GM12878 (cell line): ENCODE results near the gene PSMC3. TPM values are rescaled to one million over a fixed set of nuclear protein-coding genes. Genes with fewer than 3 reads are reported as not detected.
A peak's percentile ranks its signal among the peaks of the same experiment; 100 is the strongest.

Experiments used
- ATF3 ChIP-seq: IDR thresholded peaks from 2 replicates; pipeline ENCODE4 v1.6.1; 2011; ENCODE audit warnings: low read depth, mild to moderate bottlenecking, low read length, moderate library complexity, borderline replicate concordance; ENCODE audit errors: extremely low read depth
- CBFB ChIP-seq: IDR thresholded peaks from 2 replicates; pipeline ENCODE4 v1.6.1; 2016; ENCODE audit warnings: antibody characterized with exemption, low read depth
- EZH2 ChIP-seq: IDR thresholded peaks from 2 replicates; pipeline ENCODE4 v1.6.1; 2012; ENCODE audit warnings: low read depth, mild to moderate bottlenecking, control low read depth, inconsistent platforms, low read length, borderline replicate concordance; ENCODE audit not compliant: control insufficient read depth
- GABPA ChIP-seq: IDR thresholded peaks from 2 replicates; pipeline ENCODE4 v1.6.1; 2014; ENCODE audit warnings: antibody characterized with exemption, low read depth, mild to moderate bottlenecking, inconsistent platforms
- HDAC2 ChIP-seq: fragments of 200-600 bp; sonication (generic); IDR thresholded peaks from 2 replicates; pipeline ENCODE4 v1.6.1; 2017
- MYB ChIP-seq: fragments of 150-350 bp; IDR thresholded peaks from 2 replicates; pipeline ENCODE4 v1.6.1; 2014; ENCODE audit warnings: mild to moderate bottlenecking, low read depth, low read length, borderline replicate concordance
- POLR2AphosphoS5 ChIP-seq: IDR thresholded peaks from 2 replicates; pipeline ENCODE4 v1.6.1; 2011; ENCODE audit warnings: mild to moderate bottlenecking, low read length, inconsistent platforms
- PRDM15 ChIP-seq: fragments of 450-650 bp; formaldehyde crosslinking; IDR thresholded peaks from 2 replicates; pipeline ENCODE4 v1.4.0; 2020; ENCODE audit warnings: mild to moderate bottlenecking, moderate library complexity
- RFX5 ChIP-seq: IDR thresholded peaks from 2 replicates; pipeline ENCODE4 v1.6.1; 2011; ENCODE audit warnings: low read depth, low read length, improper control_type of control experiment
- SKIL ChIP-seq: fragments of 450-650 bp; IDR thresholded peaks from 2 replicates; pipeline ENCODE4 v1.6.1; 2017; ENCODE audit warnings: mild to moderate bottlenecking, low read depth, inconsistent platforms; ENCODE audit not compliant: poor library complexity, severe bottlenecking
- SMARCA5 ChIP-seq: fragments of 450-650 bp; IDR thresholded peaks from 2 replicates; pipeline ENCODE4 v1.6.1; 2017; ENCODE audit warnings: mild to moderate bottlenecking
- ZNF207 ChIP-seq: fragments of 450-650 bp; IDR thresholded peaks from 2 replicates; pipeline ENCODE4 v1.6.1; 2014; ENCODE audit warnings: antibody characterized with exemption, mild to moderate bottlenecking, borderline replicate concordance
- ZNF217 ChIP-seq: fragments of 450-650 bp; IDR thresholded peaks from 2 replicates; pipeline ENCODE4 v1.6.1; 2017; ENCODE audit warnings: antibody characterized with exemption, mild to moderate bottlenecking
- ZNF24 ChIP-seq: fragments of 450-650 bp; IDR thresholded peaks from 2 replicates; pipeline ENCODE4 v1.6.1; 2017; ENCODE audit warnings: antibody characterized with exemption, mild to moderate bottlenecking
- ZNF687 ChIP-seq: fragments of 450-650 bp; IDR thresholded peaks from 2 replicates; pipeline ENCODE4 v1.6.1; 2017; ENCODE audit warnings: mild to moderate bottlenecking, moderate library complexity
- polyA plus RNA-seq, 11 experiments: library from polyadenylated mRNA; depleted of rRNA in 4 of 11; unstranded in 6 of 11; stranded (reverse) in 5 of 11; fragments of >200 nt; fragmentation: Nextera tagmentation in 4 of 11; fragmentation: Illumina TruSeq in 1 of 11; extraction: Ambion mirVana in 4 of 11; extraction: Trizol in 1 of 11; gene quantifications; 1 replicate in 1 of 11; 2 replicates in 10 of 11; pipeline versions ENCODE4 v1.2.1 to v1.2.3, GENCODE V29; 2011 to 2016; ENCODE audit warnings: inconsistent platforms in 2 of 11, missing spikeins in 2 of 11, low read depth in 1 of 11
- total RNA-seq, 4 experiments: library from RNA; depleted of rRNA in 3 of 4; stranded (reverse); fragments of >200 nt in 3 of 4; fragmentation: Illumina TruSeq in 1 of 4; extraction: Trizol in 1 of 4; gene quantifications; 2 replicates each; pipeline versions ENCODE4 v1.2.1 to v1.2.3, GENCODE V29; 2013 to 2021
- TF ChIP-seq, protein P1 (sequence below): IDR thresholded peaks from 2 replicates; pipeline ENCODE4 v1.6.1; 2011; ENCODE audit warnings: borderline replicate concordance, low read depth, mild to moderate bottlenecking, moderate library complexity, low read length; ENCODE audit not compliant: insufficient read depth, poor library complexity, severe bottlenecking

PSMC3 gene
- total and polyA plus RNA-seq, 10 of the 15 experiments (the other 5 are each of a cell fraction or from before 2014, with no cell fraction given), result 39.5 to 289 (median 155) TPM

DNA sequence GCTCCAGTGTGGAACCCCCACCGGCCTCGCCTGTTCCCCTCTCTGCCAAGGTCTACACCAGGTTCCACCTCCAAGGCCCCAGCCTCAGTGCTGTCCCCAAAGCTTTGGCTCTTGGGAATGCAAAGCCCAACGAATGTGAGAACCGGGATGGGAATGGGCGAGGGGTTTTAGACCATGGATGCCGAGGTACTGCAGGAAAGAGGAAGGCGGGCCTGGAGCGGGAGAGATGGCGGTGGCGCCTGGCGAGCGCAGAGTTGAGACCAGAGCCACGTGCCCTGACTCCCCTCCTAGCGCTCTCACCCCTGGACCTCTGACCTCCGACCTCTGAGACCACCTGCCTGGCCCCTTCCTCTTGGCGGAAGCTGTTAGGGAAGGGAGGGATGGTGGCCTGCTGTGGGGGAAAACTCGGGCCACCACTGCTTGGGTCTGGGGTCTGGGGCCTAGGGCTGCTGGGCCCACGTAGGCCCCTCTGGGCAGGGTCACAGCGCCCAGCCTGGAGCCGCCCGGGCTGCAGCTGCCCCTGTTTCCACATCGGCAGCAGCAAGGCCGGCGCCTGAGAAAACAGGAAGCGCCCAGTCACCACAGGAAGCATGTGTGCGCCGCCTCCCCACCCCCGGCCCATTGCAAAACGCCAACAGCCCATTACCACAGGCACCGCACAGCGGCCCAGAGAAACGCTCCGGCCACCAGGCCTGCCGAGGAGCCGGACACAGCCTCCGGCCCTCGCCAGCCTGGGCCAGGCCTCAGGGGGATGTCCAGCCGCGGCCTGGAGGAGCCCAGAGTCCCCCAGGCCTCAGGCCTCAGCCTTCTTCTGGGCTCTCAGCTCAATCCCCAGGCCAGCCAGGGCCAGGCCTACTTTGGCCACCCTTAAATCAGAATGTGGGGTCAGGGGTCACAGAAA is 31.7 kb downstream of the PSMC3 start (continued):
- TF ChIP-seq ZNF217 (no peak), MYB (no peak), EZH2 (no peak), ZNF207 (0 out of 2 replicates have a peak, but pooled peaks have one; percentile 71), PRDM15 (CRISPR knock-in tag) (no peak), CBFB (peak; percentile 74; the same call in 1 of the 2 replicates), GABPA (peak; percentile 78), ZNF687 (peak; percentile 97), RFX5 (no peak), ZNF24 (no peak), SKIL (no peak), ATF3 (no peak), HDAC2 (no peak), SMARCA5 (0 out of 2 replicates have a peak, but pooled peaks have one; percentile 9), POLR2AphosphoS5 (peak; percentile 72)
- TF ChIP-seq, protein P1, sequence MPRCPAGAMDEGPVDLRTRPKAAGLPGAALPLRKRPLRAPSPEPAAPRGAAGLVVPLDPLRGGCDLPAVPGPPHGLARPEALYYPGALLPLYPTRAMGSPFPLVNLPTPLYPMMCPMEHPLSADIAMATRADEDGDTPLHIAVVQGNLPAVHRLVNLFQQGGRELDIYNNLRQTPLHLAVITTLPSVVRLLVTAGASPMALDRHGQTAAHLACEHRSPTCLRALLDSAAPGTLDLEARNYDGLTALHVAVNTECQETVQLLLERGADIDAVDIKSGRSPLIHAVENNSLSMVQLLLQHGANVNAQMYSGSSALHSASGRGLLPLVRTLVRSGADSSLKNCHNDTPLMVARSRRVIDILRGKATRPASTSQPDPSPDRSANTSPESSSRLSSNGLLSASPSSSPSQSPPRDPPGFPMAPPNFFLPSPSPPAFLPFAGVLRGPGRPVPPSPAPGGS, result peak; percentile 29
